ENCODE measurements around the gene CLEC17A. TPM values are rescaled to one million over a fixed set of nuclear protein-coding genes. Genes with fewer than 3 reads are reported as not detected.

Gene CLEC17A
- total and polyA plus RNA-seq, 2 of the 8 experiments (the other 6 are each of a cell fraction or from before 2014, with no cell fraction given): not detected

GRCh38 chr19:14561847-14562351 is 21.0 kb upstream of the CLEC17A start:
- Histone ChIP-seq H3K9me3 (ENCODE audit: insufficient read depth in 2 of 2, low read depth in 1 of 2, low read length in 1 of 2) (no peaks in the 10 kb centered on the region), H3K27ac (ENCODE audit: low read depth, low read length) (no peak overlapping the region), H3K4me1 (replicated peaks in 1 of 4; ENCODE audit: control insufficient read depth in 3 of 4, insufficient read depth in 4 of 4, low read length in 3 of 4) (peaks cover 0 to 44% (median 38%) of the 10 kb centered on the region in 4 experiments; a peak in 6 of 7 replicates), H4K20me1 (replicated peaks in 1 of 2; ENCODE audit: control insufficient read depth in 1 of 2, insufficient read depth in 2 of 2, low read length in 2 of 2) (peaks cover 4 to 16% of the 10 kb centered on the region in 2 experiments), H3K27me3 (replicated peaks in 1 of 4; ENCODE audit: control insufficient read depth in 3 of 4, extremely low read depth in 1 of 4, insufficient read depth in 3 of 4, low read length in 3 of 4) (no peaks in the 10 kb centered on the region), H2BK12ac (ENCODE audit: low read depth, low read length) (0 out of 2 replicates have a peak overlapping the region, but pooled peaks have one; percentile 12), H3K9ac (replicated peaks in 1 of 4; ENCODE audit: extremely low read depth in 1 of 4, low read depth in 3 of 4, low read length in 3 of 4) (no peak overlapping the region), H3K79me2 (ENCODE audit: control insufficient read depth in 1 of 2, insufficient read depth in 2 of 2, low read length in 2 of 2) (peaks cover 0 to 25% of the 10 kb centered on the region in 2 experiments; a peak in 1 of 4 replicates), H3K14ac (ENCODE audit: insufficient read length) (no peak overlapping the region), H2AFZ (ENCODE audit: low read length) (no peak overlapping the region), H3K4me3 (ENCODE audit: extremely low read depth in 1 of 4, insufficient read depth in 2 of 4, low read depth in 3 of 4, low read length in 4 of 4) (no peak overlapping the region), H2BK5ac (ENCODE audit: low read depth, low read length) (peak overlapping the region; percentile 66; the same call in 1 of the 2 replicates), H3K4ac (replicated peaks; ENCODE audit: insufficient read length, low read depth, low read length) (no peak overlapping the region), H2BK15ac (ENCODE audit: low read length) (no peak overlapping the region), H3K18ac (ENCODE audit: extremely low read depth, low read length) (peak overlapping the region; percentile 10), H2BK20ac (ENCODE audit: low read length) (no peak overlapping the region), H4K91ac (replicated peaks; ENCODE audit: insufficient read length, low read length) (no peak overlapping the region), H3K79me1 (ENCODE audit: low read depth, low read length) (peaks cover 7% of the 10 kb centered on the region), H2BK120ac (replicated peaks; ENCODE audit: low read depth, low read length) (no peak overlapping the region), H2AK5ac (ENCODE audit: low read depth, low read length) (no peak overlapping the region), H4K8ac (ENCODE audit: extremely low read depth, insufficient read depth, low read length) (peak overlapping the region; percentile 68), H4K5ac (ENCODE audit: insufficient read length, low read depth, low read length) (no peak overlapping the region), H3K23me2 (ENCODE audit: low read depth, low read length) (no peaks in the 10 kb centered on the region), H3K36me3 (ENCODE audit: control insufficient read depth in 2 of 4, insufficient read depth in 4 of 4, low read length in 3 of 4) (peaks cover 0 to 16% (median 6%) of the 10 kb centered on the region in 4 experiments; a peak in 3 of 8 replicates), H3K4me2 (ENCODE audit: insufficient read depth in 1 of 2, low read depth in 2 of 2, low read length in 2 of 2) (no peak overlapping the region; a peak in 1 of 4 replicates), H3K23ac (ENCODE audit: insufficient read length) (no peak overlapping the region), H3K56ac (replicated peaks; ENCODE audit: insufficient read length, low read depth, low read length) (no peak overlapping the region)
- POLR2A ChIA-PET (ENCODE audit: partially characterized antibody): interaction anchor here (0.6 to 3.2 kb wide), 2 partner anchors 11 to 58 kb away, joined by 3 to 11 read pairs; partner anchors contain the start of gene NDUFB7
- FAIRE-seq (no peak), DNase-seq (ENCODE audit: low read depth in 1 of 2, low spot score in 2 of 2) (no peak)
- CTCF ChIA-PET (ENCODE audit: partially characterized antibody): interaction anchor here (2.0 to 3.1 kb wide), 3 partner anchors 10 to 12 kb away, joined by 9 to 13 read pairs (median 10); partner anchors contain the start of gene NDUFB7
- 84% methylated on average over 20 of the region's 22 CpGs; no CpG with 5 or more reads in 1 of the 2 experiments for WGBS, 2 experiments (ENCODE audit: extremely low coverage in 1 of 2, insufficient coverage in 1 of 2, insufficient read length in 1 of 2, insufficient replicate concordance in 2 of 2, low coverage in 1 of 2, low lambda C conversion rate in 2 of 2, missing lambda C conversion rate in 1 of 2)
- TF ChIP-seq POLR2A (IDR thresholded peaks at IDR 0.05; ENCODE audit: control extremely low read depth in 1 of 2, low read depth in 2 of 2, low read length in 2 of 2) (no peak), CTBP2 (IDR thresholded peaks at IDR 0.05; ENCODE audit: borderline replicate concordance, insufficient read depth, insufficient read length, low read length) (no peak), POU5F1 (IDR thresholded peaks at IDR 0.05; ENCODE audit: low read depth, low read length) (no peak), RFX5 (IDR thresholded peaks at IDR 0.05; ENCODE audit: borderline replicate concordance, low read depth, low read length) (no peak), E2F6 (IDR thresholded peaks at IDR 0.05) (no peak), ZNF274 (IDR thresholded peaks at IDR 0.05; ENCODE audit: borderline replicate concordance, extremely low read depth, low read length) (no peak), SP4 (IDR thresholded peaks at IDR 0.05; ENCODE audit: low read length) (no peak), EGR1 (IDR thresholded peaks at IDR 0.05; ENCODE audit: borderline replicate concordance, low read depth, low read length) (no peak)
